HEK293 (cell line): ENCODE results near the gene SLC5A12.

ENCODE experiments used
- ZNF354C ChIP-seq: fragments of 450-650 bp; formaldehyde crosslinking; IDR thresholded peaks from 2 replicates; pipeline ENCODE4 v1.5.1; 2016; ENCODE audit warnings: missing biosample characterization, missing genetic modification characterization, low read depth, borderline replicate concordance
- ZNF776 ChIP-seq: fragments of 450-650 bp; formaldehyde crosslinking; IDR thresholded peaks from 2 replicates; pipeline ENCODE4 v1.5.0; 2017; ENCODE audit warnings: missing biosample characterization, missing genetic modification characterization, borderline replicate concordance

DNA sequence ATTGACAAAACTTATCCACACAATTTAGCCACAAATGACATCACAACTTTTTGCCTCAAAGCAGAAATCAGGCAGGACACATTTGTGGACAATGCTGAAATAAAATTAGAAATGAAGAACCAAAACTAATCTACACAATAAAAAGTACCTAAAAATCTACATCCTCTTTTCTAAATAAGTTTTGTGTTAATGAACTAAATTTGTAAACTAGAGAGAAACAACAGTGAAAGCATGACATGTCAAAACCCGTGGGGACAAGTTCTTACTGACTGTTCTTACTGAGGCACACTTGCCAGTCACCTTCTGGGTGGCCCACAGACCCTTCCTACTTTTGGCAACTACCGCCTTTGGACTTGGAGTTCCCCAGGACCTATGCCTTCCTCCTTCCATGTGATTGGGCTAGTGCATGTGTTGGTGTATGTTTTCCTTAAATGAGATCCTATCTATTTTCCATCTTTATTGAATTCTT, 89.1 kb downstream of the SLC5A12 start:
- TF ChIP-seq ZNF776 (tag by site-specific recombination): no peak
- no peak for TF ChIP-seq ZNF354C
